Spleen (tissue), 7 donors: ENCODE results near the gene AMPH.

Experiments used
- POLR2A ChIP-seq, 3 donors: fragments of 450-650 bp; IDR thresholded peaks; one replicate each; pipeline ENCODE4 v1.5.1; 2017; ENCODE audit warnings: antibody characterized with exemption in 3 of 3, mild to moderate bottlenecking in 1 of 3
- POLR2AphosphoS5 ChIP-seq, 3 donors: sonication (generic); formaldehyde crosslinking; IDR thresholded peaks; one replicate each; pipeline ENCODE4 v1.5.1; 2017; ENCODE audit warnings: antibody characterized with exemption in 3 of 3
- TF ChIP-seq, protein P1 (sequence below), 11 experiments: fragments of 200-600 bp in 7 of 11; fragments of 450-650 bp in 4 of 11; sonication (generic) in 4 of 11; IDR thresholded peaks in 8 of 11; conservative IDR thresholded peaks in 3 of 11; 1 replicate in 7 of 11; 2 replicates in 4 of 11; pipeline versions ENCODE4 v1.4.0 to v1.8.0; 2016 to 2021; ENCODE audit warnings: antibody characterized with exemption in 11 of 11, inconsistent platforms in 4 of 11, mild to moderate bottlenecking in 1 of 11
- donor health status: DM: no; HTN: no; CAD: no; lungs with moderate emphysema.
- donor health status: DM: no; HTN: no; CAD: no.
- donor health status: DM: no; HTN: no; CAD: no.

DNA sequence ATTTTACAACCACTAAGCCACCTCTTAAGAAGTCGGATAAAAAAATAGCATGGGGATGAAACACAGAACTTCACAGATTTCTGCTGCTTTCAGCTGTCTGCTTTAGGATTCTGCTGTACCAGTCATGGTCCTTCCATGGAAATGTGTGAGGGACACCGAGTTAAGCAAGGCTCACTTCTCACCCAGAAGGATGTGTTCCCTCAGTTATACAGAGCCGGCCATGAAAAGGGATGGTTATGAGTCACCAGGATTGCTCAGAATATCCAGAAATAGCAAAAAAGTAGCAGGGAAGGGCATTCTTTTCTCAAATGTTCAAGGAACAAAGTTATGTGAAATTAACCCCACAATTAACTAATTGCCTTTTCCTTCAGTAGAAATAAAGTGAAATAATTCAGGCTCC lies 124.4 kb downstream of the AMPH start:
- TF ChIP-seq, protein P1, sequence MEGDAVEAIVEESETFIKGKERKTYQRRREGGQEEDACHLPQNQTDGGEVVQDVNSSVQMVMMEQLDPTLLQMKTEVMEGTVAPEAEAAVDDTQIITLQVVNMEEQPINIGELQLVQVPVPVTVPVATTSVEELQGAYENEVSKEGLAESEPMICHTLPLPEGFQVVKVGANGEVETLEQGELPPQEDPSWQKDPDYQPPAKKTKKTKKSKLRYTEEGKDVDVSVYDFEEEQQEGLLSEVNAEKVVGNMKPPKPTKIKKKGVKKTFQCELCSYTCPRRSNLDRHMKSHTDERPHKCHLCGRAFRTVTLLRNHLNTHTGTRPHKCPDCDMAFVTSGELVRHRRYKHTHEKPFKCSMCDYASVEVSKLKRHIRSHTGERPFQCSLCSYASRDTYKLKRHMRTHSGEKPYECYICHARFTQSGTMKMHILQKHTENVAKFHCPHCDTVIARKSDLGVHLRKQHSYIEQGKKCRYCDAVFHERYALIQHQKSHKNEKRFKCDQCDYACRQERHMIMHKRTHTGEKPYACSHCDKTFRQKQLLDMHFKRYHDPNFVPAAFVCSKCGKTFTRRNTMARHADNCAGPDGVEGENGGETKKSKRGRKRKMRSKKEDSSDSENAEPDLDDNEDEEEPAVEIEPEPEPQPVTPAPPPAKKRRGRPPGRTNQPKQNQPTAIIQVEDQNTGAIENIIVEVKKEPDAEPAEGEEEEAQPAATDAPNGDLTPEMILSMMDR (IDR thresholded peaks at IDR 0.05 in 8 of 11, conservative IDR thresholded peaks at IDR 0.05 in 3 of 11) = no peak
- TF ChIP-seq POLR2AphosphoS5 (IDR thresholded peaks at IDR 0.05) = no peak
- TF ChIP-seq POLR2A (IDR thresholded peaks at IDR 0.05) = no peak
